IMR-90 (cell line): ENCODE measurements around the gene KRT7.

ENCODE experiments used
- BHLHE40 ChIP-seq: fragments of 150-350 bp; IDR thresholded peaks from 2 replicates; pipeline ENCODE4 v1.6.1; 2016; ENCODE audit warnings: mild to moderate bottlenecking, low read depth, low read length
- CHD1 ChIP-seq: IDR thresholded peaks from 2 replicates; pipeline ENCODE4 v1.6.1; 2012; ENCODE audit warnings: low read depth, low read length, improper control_type of control experiment
- FOS ChIP-seq: fragments of 150-350 bp; IDR thresholded peaks from 2 replicates; pipeline ENCODE4 v1.6.1; 2016; ENCODE audit warnings: low read depth, low read length
- MXI1 ChIP-seq: IDR thresholded peaks from 2 replicates; pipeline ENCODE4 v1.6.1; 2012; ENCODE audit warnings: low read depth, mild to moderate bottlenecking, low read length, moderate library complexity, borderline replicate concordance
- POLR2A ChIP-seq: IDR thresholded peaks from 2 replicates; pipeline ENCODE4 v1.6.1; 2012; ENCODE audit warnings: mild to moderate bottlenecking, low read depth, low read length
- RAD21 ChIP-seq: IDR thresholded peaks from 2 replicates; pipeline ENCODE4 v1.6.1; 2012; ENCODE audit warnings: low read length, improper control_type of control experiment
- RCOR1 ChIP-seq: IDR thresholded peaks from 2 replicates; pipeline ENCODE4 v1.6.1; 2012; ENCODE audit warnings: mild to moderate bottlenecking, low read length, improper control_type of control experiment; ENCODE audit not compliant: insufficient replicate concordance
- RFX5 ChIP-seq: IDR thresholded peaks from 2 replicates; pipeline ENCODE4 v1.8.0; 2012; ENCODE audit warnings: low read depth, mild to moderate bottlenecking, low read length, moderate library complexity
- SMC3 ChIP-seq: fragments of 150-350 bp; IDR thresholded peaks from 2 replicates; pipeline ENCODE4 v1.6.1; 2016; ENCODE audit warnings: low read depth, mild to moderate bottlenecking, antibody characterized with exemption, low read length, moderate library complexity
- USF2 ChIP-seq: fragments of 150-350 bp; IDR thresholded peaks from 2 replicates; pipeline ENCODE4 v1.6.1; 2017; ENCODE audit warnings: mild to moderate bottlenecking, antibody characterized with exemption, low read length, low read depth
- TF ChIP-seq, protein P1 (sequence below): conservative IDR thresholded peaks from 2 replicates; pipeline ENCODE4 v1.5.1; 2012; ENCODE audit warnings: mild to moderate bottlenecking, low read depth, low read length, improper control_type of control experiment
- TF ChIP-seq, protein P2 (sequence below): fragments of 150-350 bp; IDR thresholded peaks from 2 replicates; pipeline ENCODE4 v1.6.1; 2016; ENCODE audit warnings: low read depth, mild to moderate bottlenecking, low read length, moderate library complexity, borderline replicate concordance

DNA sequence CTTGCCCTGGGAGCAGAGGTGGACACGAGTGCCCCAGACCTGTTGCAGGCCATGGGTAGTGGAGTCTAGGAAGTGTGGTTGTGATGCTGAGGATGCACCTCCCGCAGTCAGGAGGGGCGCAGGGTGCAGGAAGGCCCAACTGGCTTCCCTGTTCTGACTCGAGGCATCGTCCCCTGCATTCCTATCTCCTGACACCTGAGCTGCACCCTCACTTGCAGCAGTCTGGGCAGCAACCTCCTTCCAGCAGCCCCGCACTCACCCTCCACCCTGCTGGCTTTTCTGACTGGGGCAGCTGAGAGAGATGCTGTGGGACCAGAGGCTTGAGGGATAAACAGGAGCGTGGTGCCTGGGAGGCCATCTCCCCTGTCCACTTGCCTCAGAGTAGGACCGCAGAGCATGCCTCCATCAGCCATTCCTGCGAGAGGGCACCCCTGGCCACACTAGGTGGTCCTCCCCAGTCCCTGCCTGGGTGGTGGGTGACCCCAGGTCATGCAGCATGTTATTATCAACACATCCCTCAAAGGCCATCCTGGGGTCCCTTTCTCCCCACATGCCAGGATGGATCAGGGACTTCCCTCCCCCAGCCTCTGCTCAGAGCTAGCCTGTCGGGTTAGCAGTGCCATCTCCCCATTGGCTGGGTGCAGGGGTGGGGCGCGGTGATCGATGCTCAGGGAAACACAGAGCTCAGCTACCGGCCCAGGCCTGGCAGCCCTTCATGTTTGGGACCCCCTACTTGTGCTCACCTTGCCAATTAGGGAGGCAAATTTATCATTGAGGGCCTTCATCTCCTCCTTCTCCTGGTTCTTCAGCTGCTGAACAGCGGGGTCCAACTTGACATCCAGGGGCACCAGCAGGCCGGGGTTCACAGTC lies 41.9 kb upstream of the KRT7 start:
- no peak for TF ChIP-seq POLR2A
- no peak for TF ChIP-seq FOS
- no peak for TF ChIP-seq CHD1
- TF ChIP-seq, protein P1, sequence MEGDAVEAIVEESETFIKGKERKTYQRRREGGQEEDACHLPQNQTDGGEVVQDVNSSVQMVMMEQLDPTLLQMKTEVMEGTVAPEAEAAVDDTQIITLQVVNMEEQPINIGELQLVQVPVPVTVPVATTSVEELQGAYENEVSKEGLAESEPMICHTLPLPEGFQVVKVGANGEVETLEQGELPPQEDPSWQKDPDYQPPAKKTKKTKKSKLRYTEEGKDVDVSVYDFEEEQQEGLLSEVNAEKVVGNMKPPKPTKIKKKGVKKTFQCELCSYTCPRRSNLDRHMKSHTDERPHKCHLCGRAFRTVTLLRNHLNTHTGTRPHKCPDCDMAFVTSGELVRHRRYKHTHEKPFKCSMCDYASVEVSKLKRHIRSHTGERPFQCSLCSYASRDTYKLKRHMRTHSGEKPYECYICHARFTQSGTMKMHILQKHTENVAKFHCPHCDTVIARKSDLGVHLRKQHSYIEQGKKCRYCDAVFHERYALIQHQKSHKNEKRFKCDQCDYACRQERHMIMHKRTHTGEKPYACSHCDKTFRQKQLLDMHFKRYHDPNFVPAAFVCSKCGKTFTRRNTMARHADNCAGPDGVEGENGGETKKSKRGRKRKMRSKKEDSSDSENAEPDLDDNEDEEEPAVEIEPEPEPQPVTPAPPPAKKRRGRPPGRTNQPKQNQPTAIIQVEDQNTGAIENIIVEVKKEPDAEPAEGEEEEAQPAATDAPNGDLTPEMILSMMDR, result no peak
- no peak for TF ChIP-seq SMC3
- TF ChIP-seq RFX5, result no peak
- TF ChIP-seq RAD21, result no peak
- no peak for TF ChIP-seq RCOR1
- no peak for TF ChIP-seq BHLHE40
- no peak for TF ChIP-seq USF2
- no peak for TF ChIP-seq MXI1
- TF ChIP-seq, protein P2, sequence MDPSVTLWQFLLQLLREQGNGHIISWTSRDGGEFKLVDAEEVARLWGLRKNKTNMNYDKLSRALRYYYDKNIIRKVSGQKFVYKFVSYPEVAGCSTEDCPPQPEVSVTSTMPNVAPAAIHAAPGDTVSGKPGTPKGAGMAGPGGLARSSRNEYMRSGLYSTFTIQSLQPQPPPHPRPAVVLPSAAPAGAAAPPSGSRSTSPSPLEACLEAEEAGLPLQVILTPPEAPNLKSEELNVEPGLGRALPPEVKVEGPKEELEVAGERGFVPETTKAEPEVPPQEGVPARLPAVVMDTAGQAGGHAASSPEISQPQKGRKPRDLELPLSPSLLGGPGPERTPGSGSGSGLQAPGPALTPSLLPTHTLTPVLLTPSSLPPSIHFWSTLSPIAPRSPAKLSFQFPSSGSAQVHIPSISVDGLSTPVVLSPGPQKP, result no peak
